ENCODE results near the gene OBSL1. TPM values are rescaled to one million over a fixed set of nuclear protein-coding genes. Genes with fewer than 3 reads are reported as not detected.

Gene OBSL1
- total RNA-seq, 1 experiment from 2014 or later: 23.1 TPM

DNA sequence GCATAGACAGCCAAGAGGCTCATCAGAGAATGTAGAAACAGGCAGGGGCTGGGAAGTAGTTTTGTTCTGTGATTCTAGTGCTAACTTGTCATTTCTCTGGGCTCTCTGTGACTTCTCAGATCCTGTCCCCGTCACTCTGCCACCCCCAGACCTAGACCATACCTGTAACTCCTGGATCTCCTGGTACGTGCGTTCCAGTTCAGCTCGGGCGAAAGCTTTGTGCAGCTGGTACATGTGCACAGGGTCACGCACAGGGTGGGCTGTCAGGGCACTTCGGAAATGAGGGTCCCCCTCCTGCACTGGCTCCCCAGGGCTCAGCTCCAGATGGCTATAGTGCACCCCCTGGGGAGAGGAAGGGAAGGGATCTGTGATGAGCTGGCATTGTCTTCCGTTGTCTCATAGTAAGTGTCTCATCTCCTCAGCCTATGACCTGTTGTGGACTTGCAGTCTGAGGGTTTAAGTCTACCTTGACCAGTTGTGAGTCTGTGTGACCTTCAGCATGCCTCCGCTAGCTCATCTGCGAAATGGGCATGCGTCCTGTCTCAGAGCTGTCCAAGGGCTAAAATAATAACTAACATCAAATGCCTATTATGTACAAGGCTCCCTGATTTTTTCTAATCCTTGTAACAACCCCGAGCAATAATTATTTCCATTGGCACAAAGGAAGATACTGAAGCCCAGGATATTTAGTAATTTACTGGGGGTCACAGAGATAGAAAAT, 30.4 kb downstream of the OBSL1 start:
- H3K4me1 ChIP-seq (ENCODE audit: insufficient read depth, low read length, poor library complexity, severe bottlenecking): peaks cover 17% of the 10 kb centered on the region
- no peak overlapping the region for H3K27ac ChIP-seq (ENCODE audit: low read depth, low read length, poor library complexity, severe bottlenecking)
- no peaks in the 10 kb centered on the region for H3K9me3 ChIP-seq (ENCODE audit: low read depth, low read length, poor library complexity, severe bottlenecking)
- POLR2A ChIA-PET (ENCODE audit: low non-redundant PET): no interaction called here
- no peak for DNase-seq (ENCODE audit: low spot score)
- no peak overlapping the region for H3K4me3 ChIP-seq (ENCODE audit: low read depth, low read length, poor library complexity, severe bottlenecking)
- peaks cover 3% of the 10 kb centered on the region for H3K36me3 ChIP-seq (ENCODE audit: insufficient read depth, low read length, poor library complexity, severe bottlenecking)
- H3K27me3 ChIP-seq (replicated peaks; ENCODE audit: insufficient read depth, low read depth, low read length, poor library complexity): no peaks in the 10 kb centered on the region
- BruUV-seq (replicated peaks): TSS peak; percentile 32
- no peak for TF ChIP-seq CTCF (conservative IDR thresholded peaks at IDR 0.05; ENCODE audit: low read depth, low read length)
- TF ChIP-seq EZH2 (IDR thresholded peaks at IDR 0.05; ENCODE audit: borderline replicate concordance, low read depth, low read length, poor library complexity, severe bottlenecking): no peak
- intact Hi-C loops (cut with micrococcal nuclease; ENCODE audit: unreplicated experiment): loop anchor here (1.0 kb wide), 1 partner anchor 101 kb away; no protein-coding TSS in a partner anchor
- CTCF ChIA-PET: interaction anchor here (0.7 to 1.0 kb wide), 5 partner anchors 31 to 148 kb away, joined by 3 to 11 read pairs (median 3); no protein-coding TSS in a partner anchor

DNA sequence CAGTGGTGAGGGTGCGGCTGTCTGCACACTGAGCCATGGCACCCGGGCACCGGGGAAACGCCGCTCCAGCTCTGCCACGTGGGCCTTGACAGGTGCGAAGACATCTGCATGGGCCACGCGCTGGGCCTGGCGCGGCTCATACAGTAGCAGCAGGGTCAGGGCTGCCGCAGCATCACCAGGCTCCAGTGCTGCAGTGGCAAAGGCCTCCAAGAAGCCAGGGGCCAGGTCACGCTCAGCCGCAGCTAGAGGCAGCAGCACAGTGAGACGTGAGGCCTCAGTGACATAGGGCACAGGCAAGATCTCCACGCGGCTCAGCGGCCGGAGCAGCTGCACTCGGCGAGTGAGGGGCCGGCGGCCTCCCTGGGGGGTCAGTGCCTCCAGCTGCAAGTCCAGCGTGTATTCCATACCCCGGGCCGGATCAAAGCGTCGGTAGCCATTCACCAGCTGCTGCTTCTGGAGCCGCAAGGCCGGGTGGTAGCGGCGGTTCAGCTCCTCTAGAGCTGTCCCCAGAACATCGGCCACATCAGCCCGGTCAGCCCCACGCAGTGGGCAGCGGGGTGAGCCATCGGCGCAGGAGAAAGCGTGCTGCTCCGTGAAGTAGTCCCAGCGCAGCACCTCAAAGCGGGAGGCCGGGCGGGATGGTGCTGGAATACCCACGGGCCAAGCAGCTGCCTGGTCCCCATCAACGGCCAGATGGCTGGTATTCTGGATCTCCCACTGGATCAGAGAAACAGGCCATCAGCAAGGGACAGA, 31.2 kb downstream of the OBSL1 start:
- DNase-seq (ENCODE audit: low spot score): no peak
- intact Hi-C loops (cut with micrococcal nuclease; ENCODE audit: unreplicated experiment): no loop called here
- Histone ChIP-seq H3K27ac (ENCODE audit: low read depth, low read length, poor library complexity, severe bottlenecking) (no peak overlapping the region), H3K4me3 (ENCODE audit: low read depth, low read length, poor library complexity, severe bottlenecking) (no peak overlapping the region), H3K9me3 (ENCODE audit: low read depth, low read length, poor library complexity, severe bottlenecking) (no peaks in the 10 kb centered on the region), H3K4me1 (ENCODE audit: insufficient read depth, low read length, poor library complexity, severe bottlenecking) (peaks cover 17% of the 10 kb centered on the region), H3K36me3 (ENCODE audit: insufficient read depth, low read length, poor library complexity, severe bottlenecking) (peaks cover 3% of the 10 kb centered on the region), H3K27me3 (replicated peaks; ENCODE audit: insufficient read depth, low read depth, low read length, poor library complexity) (no peaks in the 10 kb centered on the region)
- CTCF ChIA-PET: interaction anchor here (0.6 kb wide), 1 partner anchor 183 kb away, joined by 6 read pairs; no protein-coding TSS in a partner anchor
- POLR2A ChIA-PET (ENCODE audit: low non-redundant PET): no interaction called here
- BruUV-seq (replicated peaks): no TSS peak
- TF ChIP-seq EZH2 (IDR thresholded peaks at IDR 0.05; ENCODE audit: borderline replicate concordance, low read depth, low read length, poor library complexity, severe bottlenecking) (no peak), CTCF (conservative IDR thresholded peaks at IDR 0.05; ENCODE audit: low read depth, low read length) (no peak)

- peaks cover 3% of the 10 kb centered on the region for H3K36me3 ChIP-seq (ENCODE audit: insufficient read depth, low read length, poor library complexity, severe bottlenecking)
- DNase-seq (ENCODE audit: low spot score): no peak
- no peak overlapping the region for H3K27ac ChIP-seq (ENCODE audit: low read depth, low read length, poor library complexity, severe bottlenecking)
- ChIA-PET POLR2A (ENCODE audit: low non-redundant PET) (no interaction called here), CTCF (interaction anchor here (0.6 kb wide), 1 partner anchor 182 kb away, joined by 6 read pairs; no protein-coding TSS in a partner anchor)
- intact Hi-C loops (cut with micrococcal nuclease; ENCODE audit: unreplicated experiment): no loop called here
- peaks cover 12% of the 10 kb centered on the region for H3K4me1 ChIP-seq (ENCODE audit: insufficient read depth, low read length, poor library complexity, severe bottlenecking)
- BruUV-seq (replicated peaks): no TSS peak
- TF ChIP-seq EZH2 (IDR thresholded peaks at IDR 0.05; ENCODE audit: borderline replicate concordance, low read depth, low read length, poor library complexity, severe bottlenecking) (no peak), CTCF (conservative IDR thresholded peaks at IDR 0.05; ENCODE audit: low read depth, low read length) (no peak)
- no peaks in the 10 kb centered on the region for H3K9me3 ChIP-seq (ENCODE audit: low read depth, low read length, poor library complexity, severe bottlenecking)
- H3K4me3 ChIP-seq (ENCODE audit: low read depth, low read length, poor library complexity, severe bottlenecking): no peak overlapping the region
- H3K27me3 ChIP-seq (replicated peaks; ENCODE audit: insufficient read depth, low read depth, low read length, poor library complexity): no peaks in the 10 kb centered on the region
Measured at GRCh38 chr2:219538956-219539788, 32.2 kb downstream of the OBSL1 start.
